Heart right ventricle (tissue), 16 donors: ENCODE data around the gene PIK3R2. TPM values are rescaled to one million over a fixed set of nuclear protein-coding genes. Genes with fewer than 3 reads are reported as not detected.

Experiments used
- ATAC-seq, 8 donors: fragments of 200-7000 bp; cut with Tn5 transposase; one replicate each; pipeline ENCODE4 v1.9.1; 2020; ENCODE audit warnings: mild to moderate bottlenecking in 8 of 8, moderate library complexity in 8 of 8, moderate number of reproducible peaks in 1 of 8
- DNase-seq, 2 donors: peaks; one replicate each; pipeline ENCODE4 v3.0.0-alpha.2; 2020
- H3K27ac ChIP-seq, 10 donors: fragments of 200-600 bp; sonication (generic) in 2 of 10; one replicate each; pipeline versions ENCODE4 v1.5.0 to v1.8.0; 2020 to 2022; ENCODE audit warnings: mild to moderate bottlenecking in 3 of 10
- H3K27me3 ChIP-seq, 7 donors: fragments of 200-600 bp; one replicate each; pipeline ENCODE4 v1.8.0; 2021 to 2022; ENCODE audit warnings: mild to moderate bottlenecking in 2 of 7
- H3K36me3 ChIP-seq, 9 donors: fragments of 200-600 bp; sonication (generic) in 1 of 9; one replicate each; pipeline versions ENCODE4 v1.5.0 to v1.8.0; 2020 to 2022; ENCODE audit warnings: mild to moderate bottlenecking in 2 of 9
- H3K4me1 ChIP-seq, 9 donors: fragments of 200-600 bp; sonication (generic) in 1 of 9; one replicate each; pipeline versions ENCODE4 v1.5.0 to v1.8.0; 2020 to 2022; ENCODE audit warnings: mild to moderate bottlenecking in 4 of 9
- H3K4me3 ChIP-seq, 10 donors: fragments of 200-600 bp; sonication (generic) in 2 of 10; one replicate each; pipeline versions ENCODE4 v1.5.0 to v1.8.0; 2020 to 2022; ENCODE audit warnings: mild to moderate bottlenecking in 7 of 10, moderate library complexity in 2 of 10
- H3K9me3 ChIP-seq, 11 donors: fragments of 200-600 bp in 10 of 11; sonication (generic) in 2 of 11; one replicate each; pipeline versions ENCODE4 v1.5.0 to v1.8.0; 2013 to 2022; ENCODE audit warnings: mild to moderate bottlenecking in 2 of 11, control low read depth in 1 of 11, moderate library complexity in 1 of 11
- CTCF ChIP-seq, 9 donors: fragments of 200-600 bp; sonication (generic) in 2 of 9; IDR thresholded peaks; one replicate each; pipeline versions ENCODE4 v1.5.0 to v1.8.0; 2021 to 2022; ENCODE audit warnings: antibody characterized with exemption in 9 of 9, mild to moderate bottlenecking in 5 of 9, moderate library complexity in 1 of 9
- WGBS, 2 donors: extraction: QIAGEN DNeasy Blood & Tissue Kit; methylation state at CpG; one replicate each; pipeline ENCODE4 v1.1.7; 2013; ENCODE audit warnings: inconsistent platforms in 1 of 2; 5-methylcytosine and 5-hydroxymethylcytosine counted together
- intact Hi-C, 10 donors: fragments of 100-400 bp; cut with DNase I; formaldehyde crosslinking; loops; one replicate each; pipeline versions ENCODE4 v1.11.1 to v1.14.2; 2022
- polyA plus RNA-seq, 2 donors: library from polyadenylated mRNA; stranded (reverse); fragments of 200-250 nt; gene quantifications; one replicate each; pipeline ENCODE4 v1.2.3, GENCODE V29; 2013
- total RNA-seq, 10 donors: library from RNA; stranded (reverse); fragmentation: NEBNext Ultra II Directional in 3 of 10; extraction: Animal tissue kit (Norgen Biotek cat#: 25700) in 3 of 10; gene quantifications; one replicate each; pipeline versions ENCODE4 v1.2.1 to v1.2.4, GENCODE V29; 2021 to 2023
- donor health status: Arrhythmogenic right ventricular cardiomyopathy.
- donor health status: ischemic (EF 13 %, LVEDD 7.1; RV severe dilation, severe dysfunction).
- donor health status: healthy with polysubstance abuse.
- donor health status: DM: no; HTN: yes; CAD: no.
- donor health status: DM: no; HTN: no; CAD: no.
- donor health status: ischemic (EF 25% LVEDD 6.9; RV normal size, moderate dysfunction).
- donor health status: ischemic (EF 25% LVEDD 5.7; RV mildly dilated, moderate dysfunction).
- donor health status: healthy.
- donor health status: DM: yes; HTN: yes; CAD: no.
- donor health status: Ischemic cardiomyopathy.
- donor health status: ischemic (EF 35%, LVEDD 5.7; RV mildly dilated, moderate dysfunction).
- donor health status: nonischemic (EF 11% LVEDD 7.7; RV severe dilation, severe dysfunction).
- donor health status: DM: yes; HTN: yes; CAD: no.
- donor health status: PGD.
- donor health status: ischemic (EF 29% LVEDD 5.4; RV normal size, mild dysfunction).
- donor health status: nonischemic (EF 23%, LVEDD 6.1; RV moderate dilation, normal function).

Gene PIK3R2
- total and polyA plus RNA-seq, 12 donors = 2.3 to 29.1 (median 21.7) TPM

DNA sequence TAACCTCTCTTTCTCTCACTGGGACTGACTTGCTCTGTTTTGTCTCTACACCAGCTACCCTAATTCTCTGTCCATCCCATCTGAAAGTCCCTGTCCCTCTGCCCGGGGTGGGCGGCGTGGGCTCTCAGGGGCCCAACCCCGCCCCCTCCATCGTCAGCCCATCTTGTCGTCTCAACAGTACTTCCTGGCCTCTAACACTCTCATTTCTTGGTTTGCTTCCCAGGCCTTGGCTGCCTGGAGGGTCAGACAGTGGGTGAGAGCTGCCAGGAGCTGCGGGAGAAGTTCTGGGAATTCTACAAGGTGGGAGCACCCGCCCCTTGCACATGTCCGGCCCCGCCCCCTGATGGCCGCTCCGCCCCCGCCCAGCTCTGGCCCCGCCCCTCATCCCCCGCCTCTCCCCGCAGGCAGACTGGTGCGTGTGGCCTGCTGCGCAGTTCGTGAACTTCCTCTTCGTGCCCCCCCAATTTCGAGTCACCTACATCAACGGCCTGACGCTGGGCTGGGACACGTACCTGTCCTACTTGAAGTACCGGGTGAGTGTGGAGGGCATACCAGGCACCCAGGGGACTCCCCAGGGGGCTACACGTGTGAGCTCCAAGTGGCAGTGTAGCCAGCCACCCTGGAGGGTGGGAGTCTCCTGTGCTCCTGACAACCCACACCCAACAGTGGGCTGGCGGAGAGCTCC lies 41.7 kb downstream of the PIK3R2 start:
- Histone ChIP-seq H3K4me3 (peak overlapping the region in 4 of 10 donors; percentile 75 to 95 (median 84)), H3K27ac (peak overlapping the region in 3 of 10 donors; percentile 48 to 86 (median 85)), H3K27me3 (no peaks in the 10 kb centered on the region), H3K9me3 (no peaks in the 10 kb centered on the region), H3K36me3 (peaks cover 0 to 49% (median 17%) of the 10 kb centered on the region in 9 donors), H3K4me1 (peaks cover 8 to 34% (median 19%) of the 10 kb centered on the region in 9 donors)
- DNase-seq = peak in 1 of 2 donors; percentile 44
- TF ChIP-seq CTCF (IDR thresholded peaks at IDR 0.05) = no peak
- no peak for ATAC-seq
- intact Hi-C loops = loop anchor here in 4 of 10 donors (5.0 to 10.0 kb wide), 3 partner anchors 58 to 613 kb away; partner anchors contain the start of gene LSM4 (in 1 of the 4)
- WGBS, 2 donors = 39 to 47% methylated on average over 26 to 27 of the region's 27 CpGs

DNA sequence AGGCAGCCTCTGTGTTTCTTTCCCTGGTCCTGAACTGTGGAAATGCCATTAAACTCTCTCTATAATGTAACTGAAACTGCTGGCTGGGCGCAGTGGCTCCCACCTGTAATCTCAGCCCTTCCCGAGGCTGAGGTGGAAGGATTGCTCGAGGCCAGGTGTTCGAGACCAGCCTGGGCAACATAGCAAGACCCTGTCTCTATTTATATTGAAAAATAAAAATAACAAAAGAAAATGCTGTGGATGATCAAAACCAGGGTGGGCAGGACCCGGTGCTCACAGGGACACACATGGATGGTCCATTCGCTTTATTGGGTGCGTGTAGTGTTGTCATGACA lies 43.5 kb downstream of the PIK3R2 start:
- 85 to 86% methylated on average over 7 of the region's 7 CpGs for WGBS, 2 donors

GRCh38 chr19:18197306-18197705 lies 44.3 kb downstream of the PIK3R2 start:
- DNase-seq (no peak), ATAC-seq (no peak)
- intact Hi-C loops = loop anchor here in 1 of 10 donors (10.0 kb wide), 1 partner anchor 127 kb away; the partner anchor contains the start of gene LSM4
- WGBS, 2 donors = 93 to 94% methylated on average over 18 of the region's 18 CpGs
- H3K27ac ChIP-seq = no peak overlapping the region
- no peak overlapping the region for H3K4me3 ChIP-seq
- no peak for TF ChIP-seq CTCF (IDR thresholded peaks at IDR 0.05)
- peaks cover 0 to 66% (median 21%) of the 10 kb centered on the region in 9 donors for H3K36me3 ChIP-seq
- peaks cover 8 to 23% (median 17%) of the 10 kb centered on the region in 9 donors for H3K4me1 ChIP-seq
- no peaks in the 10 kb centered on the region for H3K9me3 ChIP-seq
- H3K27me3 ChIP-seq = no peaks in the 10 kb centered on the region

More for the DNA sequence above, 43.5 kb downstream of the PIK3R2 start:
- H3K9me3 ChIP-seq = no peaks in the 10 kb centered on the region
- intact Hi-C loops = loop anchor here in 1 of 10 donors (10.0 kb wide), 1 partner anchor 128 kb away; the partner anchor contains the start of gene LSM4
- peaks cover 0 to 57% (median 21%) of the 10 kb centered on the region in 9 donors for H3K36me3 ChIP-seq
- no peak overlapping the region for H3K27ac ChIP-seq
- ATAC-seq = no peak
- TF ChIP-seq CTCF (IDR thresholded peaks at IDR 0.05) = no peak
- peaks cover 8 to 31% (median 18%) of the 10 kb centered on the region in 9 donors for H3K4me1 ChIP-seq
- no peaks in the 10 kb centered on the region for H3K27me3 ChIP-seq
- DNase-seq = no peak
- no peak overlapping the region for H3K4me3 ChIP-seq

DNA sequence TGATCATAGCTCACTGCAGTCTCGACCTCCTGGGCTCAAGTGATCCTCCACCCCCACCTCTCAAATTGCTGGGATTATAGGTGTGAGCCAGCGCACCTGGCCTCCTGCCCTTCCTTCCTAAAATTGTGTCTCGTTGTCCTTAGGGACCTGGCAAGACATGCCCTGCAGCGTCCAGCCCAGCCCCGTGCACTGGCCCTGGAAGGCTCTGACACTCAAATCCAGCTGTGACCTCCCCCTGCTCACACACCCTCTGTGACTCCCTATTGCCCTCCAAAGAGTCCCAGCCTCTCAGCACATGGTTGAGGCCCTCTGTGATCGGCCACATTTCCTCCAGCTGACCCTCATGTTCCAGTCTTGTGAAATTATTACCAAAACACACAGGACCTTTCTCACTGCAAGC lies 45.0 kb downstream of the PIK3R2 start:
- Histone ChIP-seq H3K9me3 (no peaks in the 10 kb centered on the region), H3K4me3 (no peak overlapping the region), H3K36me3 (peaks cover 0 to 67% (median 21%) of the 10 kb centered on the region in 9 donors), H3K27ac (no peak overlapping the region), H3K4me1 (peaks cover 8 to 27% (median 22%) of the 10 kb centered on the region in 9 donors), H3K27me3 (no peaks in the 10 kb centered on the region)
- intact Hi-C loops = loop anchor here in 1 of 10 donors (10.0 kb wide), 1 partner anchor 127 kb away; the partner anchor contains the start of gene LSM4
- ATAC-seq (no peak), DNase-seq (no peak)
- no peak for TF ChIP-seq CTCF (IDR thresholded peaks at IDR 0.05)
- 58% methylated on average over 6 of the region's 6 CpGs for WGBS, 2 donors
